Suppressor macrophage treated with lipopolysaccharide for 4 hours (primary cell): ENCODE measurements around the gene MEX3C.

ENCODE experiments used
- DNase-seq: peaks from one replicate; pipeline ENCODE4 v3.0.0-alpha.2; 2020

Gene MEX3C

DNA sequence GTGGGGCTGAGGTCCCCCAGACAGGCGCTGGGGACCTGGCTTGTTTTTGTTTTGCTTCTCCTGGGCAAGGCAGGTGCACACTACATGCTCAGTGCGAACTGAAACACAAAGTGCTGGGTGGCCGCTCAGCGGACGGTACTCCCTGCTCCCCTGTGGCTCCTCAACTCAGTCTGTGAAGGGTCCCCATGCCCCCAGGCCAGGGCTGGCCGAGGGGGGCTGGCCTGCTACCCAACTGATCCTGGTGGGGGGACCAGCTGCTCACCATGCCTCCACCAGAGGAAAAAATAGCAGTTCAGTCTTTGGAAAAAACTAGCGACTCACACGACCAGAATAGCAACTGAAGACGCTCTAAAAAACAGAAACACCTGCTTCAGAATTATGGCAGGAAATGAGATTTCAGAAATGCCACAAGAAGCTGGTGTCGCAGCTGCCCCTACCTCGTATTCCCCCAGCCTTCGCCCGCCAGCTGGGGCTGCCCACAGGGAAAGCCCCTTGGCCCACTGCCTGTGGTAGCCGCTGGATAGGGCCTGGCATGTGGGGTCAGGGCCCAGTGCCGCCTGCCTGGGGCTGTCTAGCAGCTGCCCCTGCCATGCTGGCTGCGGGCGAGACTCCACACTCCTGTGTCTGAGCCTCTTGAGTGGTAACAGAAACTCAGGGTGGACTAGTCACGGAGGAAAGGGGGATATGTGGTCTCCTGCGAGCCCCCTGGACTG lies 43.7 kb downstream of the MEX3C start:
- DNase-seq = no peak

DNA sequence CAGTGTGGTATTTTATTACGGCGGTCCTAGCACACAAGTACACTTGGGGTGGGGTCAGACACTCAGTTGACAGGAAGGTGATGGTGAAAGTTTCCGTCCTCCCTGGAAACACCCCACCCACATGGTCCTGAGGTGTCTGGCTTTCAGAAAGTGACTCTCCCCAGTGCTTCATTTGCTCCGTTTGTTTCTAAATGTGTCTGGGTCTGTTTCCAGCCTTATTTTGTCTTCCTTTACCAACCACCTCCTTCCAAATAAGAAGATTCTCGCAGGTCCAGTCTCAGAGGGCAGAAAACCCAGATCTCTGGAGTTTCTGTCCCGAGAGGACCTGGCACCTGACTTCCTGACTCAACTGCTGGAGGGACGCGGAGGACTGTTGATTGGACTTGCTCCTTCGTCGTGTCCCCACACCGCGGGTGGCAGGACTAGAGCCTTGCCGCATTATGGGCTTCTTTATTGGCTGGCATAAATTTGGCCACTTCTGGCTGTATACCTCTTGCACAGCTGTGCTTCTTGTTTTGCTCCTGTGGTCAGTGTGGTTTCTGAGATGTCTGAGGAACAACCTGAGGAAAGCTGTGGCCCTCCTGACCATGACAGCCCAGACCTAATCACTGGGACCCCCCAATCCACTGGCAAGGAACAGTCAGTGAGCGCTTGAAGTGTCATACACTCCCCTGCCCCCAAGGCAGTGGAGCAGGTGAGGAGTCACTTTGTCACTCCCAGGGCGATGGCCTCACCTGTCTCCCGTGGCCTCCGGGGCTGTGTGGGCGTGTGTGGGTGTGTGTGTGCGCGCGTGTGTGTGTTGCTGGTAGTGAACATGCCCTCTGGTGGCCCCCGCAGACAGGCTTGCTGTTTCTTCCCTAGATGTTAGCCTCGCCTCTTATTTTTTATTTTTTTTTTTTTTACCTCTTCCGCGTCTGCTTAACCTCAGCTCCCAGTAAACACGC lies 45.6 kb downstream of the MEX3C start:
- no peak for DNase-seq

DNA sequence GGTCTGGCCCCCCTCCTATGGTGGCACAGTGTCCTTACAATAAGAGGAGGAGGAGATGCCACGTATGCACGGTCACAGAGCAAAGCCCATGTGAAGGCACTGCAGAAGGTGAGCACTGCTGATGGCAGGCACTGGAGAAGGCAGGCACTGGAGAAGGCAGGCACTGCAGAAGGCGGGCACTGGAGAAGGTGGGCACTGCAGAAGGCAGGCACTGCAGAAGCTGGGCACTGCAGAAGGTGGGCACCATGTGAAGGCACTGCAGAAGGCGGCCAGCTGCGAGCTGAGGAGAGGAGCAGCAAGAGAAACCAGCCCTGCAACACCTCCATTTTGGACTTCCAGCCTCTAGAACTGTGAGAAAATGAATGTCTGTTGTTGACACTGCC lies 46.3 kb downstream of the MEX3C start:
- DNase-seq = no peak

DNA sequence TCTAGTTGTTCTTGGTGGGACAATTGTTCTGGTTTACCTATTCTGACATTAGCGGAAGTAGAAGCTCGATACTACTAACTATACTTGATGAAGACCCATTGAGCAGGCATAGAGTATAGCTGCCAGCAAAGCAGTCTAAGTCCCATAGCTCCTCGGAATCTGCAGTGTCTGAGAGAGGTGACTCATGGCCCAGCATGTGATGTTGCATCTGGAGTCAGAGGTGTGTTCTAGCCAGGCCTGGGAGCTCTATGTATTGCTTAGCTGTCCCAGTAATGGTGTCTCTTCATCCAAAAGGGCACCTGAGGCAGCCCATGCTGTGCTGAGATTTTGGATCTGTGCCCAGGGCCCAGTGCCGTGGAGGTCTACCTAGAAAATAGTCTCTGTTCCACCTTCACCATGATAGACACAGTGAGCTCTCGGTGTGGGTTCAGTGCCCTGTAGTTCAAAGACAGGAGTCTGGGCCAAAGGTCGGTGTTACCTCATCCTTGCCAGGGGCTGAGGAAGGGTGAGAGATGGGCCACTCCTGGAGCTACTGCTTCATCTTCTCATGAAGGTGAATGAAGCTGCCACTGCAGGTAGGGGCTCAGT lies 47.3 kb downstream of the MEX3C start:
- DNase-seq = no peak

DNA sequence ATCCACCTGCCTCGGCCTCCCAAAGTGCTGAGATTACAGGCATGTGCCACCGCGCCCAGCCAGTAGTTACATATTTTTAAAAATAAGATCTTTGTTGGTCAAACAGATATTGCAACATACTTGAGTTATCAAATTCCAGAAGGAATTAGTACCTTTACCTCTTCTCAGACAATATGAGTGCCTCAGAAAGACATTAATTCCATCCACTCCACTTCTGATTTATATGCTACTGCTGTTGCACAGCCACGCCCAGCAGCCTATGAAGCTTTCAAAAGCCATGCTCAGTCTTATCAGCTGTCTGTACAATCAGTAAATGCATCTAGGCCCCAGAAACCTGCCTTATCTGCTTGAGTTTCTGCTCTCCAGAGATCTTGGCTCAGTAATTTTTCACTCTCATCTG lies 47.8 kb downstream of the MEX3C start:
- no peak for DNase-seq

DNA sequence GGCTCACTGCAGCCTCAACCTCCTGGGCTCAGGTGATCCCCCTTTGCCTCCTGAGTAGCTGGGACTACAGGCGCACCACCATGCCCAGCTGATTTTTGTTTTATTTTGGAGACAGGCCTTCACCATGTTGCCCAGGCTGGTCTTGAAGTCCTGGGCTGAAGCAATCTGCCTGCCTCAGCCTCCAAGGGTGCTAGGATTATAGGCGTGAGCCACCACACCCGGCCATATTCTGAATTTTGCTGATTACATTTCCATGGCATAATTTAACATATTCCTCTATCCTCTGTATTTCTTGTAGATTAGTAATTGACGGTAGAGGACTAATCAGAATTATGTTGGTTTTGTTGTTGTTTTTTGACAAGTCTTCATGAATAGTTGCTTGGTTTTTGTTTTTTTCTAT lies 50.6 kb downstream of the MEX3C start:
- DNase-seq = no peak

DNA sequence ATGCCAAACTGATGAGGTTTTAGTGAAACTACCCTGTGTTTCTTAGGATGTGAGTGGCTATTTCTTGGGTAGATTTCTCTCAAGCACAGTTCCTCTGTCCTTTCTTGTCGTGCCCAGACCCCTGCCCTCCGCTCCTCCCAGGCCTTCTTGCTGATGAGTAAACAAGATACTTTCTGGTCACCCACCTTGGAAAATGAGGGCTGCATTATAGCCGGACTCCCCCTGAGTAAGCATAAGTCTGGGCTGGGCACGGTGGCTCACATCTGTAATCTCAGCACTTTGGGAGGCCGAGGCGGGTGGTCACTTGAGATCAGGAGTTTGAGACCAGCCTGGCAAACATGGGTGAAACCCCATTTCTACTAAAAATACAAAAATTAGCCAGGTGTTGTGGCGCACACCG lies 58.5 kb downstream of the MEX3C start:
- DNase-seq = no peak

DNA sequence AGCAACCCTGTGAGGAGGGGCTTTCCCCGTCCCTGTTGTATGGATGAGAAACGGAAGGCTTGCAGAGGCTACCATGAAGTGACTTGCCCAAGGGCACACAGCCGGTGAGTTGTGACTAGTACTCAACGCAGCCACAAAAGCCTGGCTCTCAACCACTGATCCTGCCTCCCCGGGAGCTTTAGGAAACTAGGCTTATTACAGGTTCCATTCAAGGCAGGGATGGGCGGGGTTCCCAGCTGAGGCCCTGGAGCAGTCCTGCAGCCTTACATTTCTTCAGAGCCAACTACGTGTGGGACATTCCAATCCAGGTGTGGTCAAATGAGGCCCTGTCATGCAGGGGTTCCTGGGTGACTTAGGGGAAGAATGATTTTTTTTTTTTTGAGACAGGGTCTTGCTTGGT lies 59.6 kb downstream of the MEX3C start:
- no peak for DNase-seq

DNA sequence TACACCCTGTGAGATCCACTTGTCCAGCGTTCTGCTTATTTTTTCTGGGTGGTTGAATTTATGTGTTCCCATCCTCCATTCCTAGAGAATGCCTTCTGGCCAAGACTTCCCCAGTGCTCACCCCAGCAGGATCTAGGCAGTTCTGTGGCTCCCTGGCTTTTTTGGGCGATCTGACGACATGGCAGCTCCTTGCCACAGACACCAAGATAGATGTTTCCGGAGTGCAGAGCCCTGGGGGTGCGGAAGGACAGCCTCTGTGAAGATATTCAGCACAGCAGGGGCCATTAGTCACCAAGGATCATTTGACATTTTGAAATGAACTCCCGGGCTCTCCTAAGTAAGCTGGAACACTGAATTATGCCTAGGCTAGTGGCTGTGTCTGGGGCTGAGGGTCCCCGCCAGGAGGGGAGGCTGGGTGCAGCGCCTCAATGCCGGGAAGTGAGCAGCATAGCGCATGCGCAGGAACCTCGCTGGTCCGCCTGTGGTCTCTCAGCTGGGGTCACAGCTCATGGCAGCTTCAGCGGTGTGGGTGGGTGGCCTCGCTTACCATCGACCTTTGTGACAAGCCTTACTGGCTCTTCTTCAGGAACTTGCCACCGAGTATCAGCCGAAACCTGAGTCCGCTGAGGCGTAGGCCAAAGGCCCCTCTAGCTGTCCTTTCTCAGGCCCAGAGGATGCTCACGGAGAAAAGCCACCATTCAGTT lies 60.3 kb downstream of the MEX3C start:
- no peak for DNase-seq

DNA sequence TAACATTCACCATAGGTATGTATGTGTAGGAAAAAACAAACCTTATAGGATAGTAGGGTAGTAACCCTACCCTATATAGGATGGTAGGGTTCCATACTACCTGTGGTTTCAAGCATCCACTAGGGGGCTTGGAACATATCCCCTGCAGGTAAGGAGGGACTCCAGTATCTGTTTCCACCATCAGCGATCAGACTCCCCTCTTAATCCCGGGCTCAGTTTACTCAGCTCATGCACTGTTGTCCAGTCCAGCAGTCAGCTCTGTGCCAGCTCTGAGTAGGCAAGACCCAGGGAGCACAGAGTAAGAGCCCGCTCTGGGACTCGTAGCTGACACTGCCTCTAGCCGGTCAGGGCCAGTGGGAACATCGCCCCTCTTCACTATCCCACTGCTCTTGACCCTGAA lies 61.7 kb downstream of the MEX3C start:
- no peak for DNase-seq

DNA sequence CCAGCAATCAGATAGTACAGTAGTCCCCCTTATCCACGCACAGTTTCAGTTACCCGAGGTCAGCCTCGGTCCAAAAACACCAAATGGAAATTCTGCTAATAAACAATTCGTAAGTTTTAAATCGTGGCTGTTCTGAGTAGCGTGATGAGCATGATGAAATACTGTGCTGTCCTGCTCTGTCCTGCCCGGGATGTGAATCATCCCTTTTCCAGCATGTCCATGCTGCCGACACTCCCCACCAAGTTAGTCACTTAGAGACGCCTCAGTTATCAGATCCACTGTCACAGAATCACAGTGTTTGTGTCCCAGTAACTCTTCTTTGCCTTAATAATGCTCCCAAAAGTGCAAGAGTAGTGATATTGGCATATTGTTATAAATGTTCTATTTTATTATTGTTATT lies 62.1 kb downstream of the MEX3C start:
- DNase-seq = no peak

DNA sequence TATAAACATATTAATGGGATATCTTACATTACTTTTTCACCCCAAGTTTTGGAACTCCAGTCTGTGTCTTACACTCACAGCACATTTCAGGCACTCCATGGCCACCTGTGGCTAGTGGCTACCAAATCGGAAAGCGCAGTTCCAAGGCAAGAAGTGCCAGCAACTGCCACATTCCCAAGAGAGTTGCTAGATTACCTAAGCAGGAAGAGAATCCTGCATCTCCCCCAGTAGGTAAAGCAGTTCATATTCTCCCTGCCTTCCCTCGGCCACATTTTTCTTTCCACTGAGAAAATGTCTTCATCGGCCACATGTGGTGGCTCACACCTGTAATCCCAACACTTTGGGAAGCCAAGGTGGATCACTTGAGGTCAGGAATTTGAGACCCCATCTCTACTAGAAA lies 62.8 kb downstream of the MEX3C start:
- no peak for DNase-seq

DNA sequence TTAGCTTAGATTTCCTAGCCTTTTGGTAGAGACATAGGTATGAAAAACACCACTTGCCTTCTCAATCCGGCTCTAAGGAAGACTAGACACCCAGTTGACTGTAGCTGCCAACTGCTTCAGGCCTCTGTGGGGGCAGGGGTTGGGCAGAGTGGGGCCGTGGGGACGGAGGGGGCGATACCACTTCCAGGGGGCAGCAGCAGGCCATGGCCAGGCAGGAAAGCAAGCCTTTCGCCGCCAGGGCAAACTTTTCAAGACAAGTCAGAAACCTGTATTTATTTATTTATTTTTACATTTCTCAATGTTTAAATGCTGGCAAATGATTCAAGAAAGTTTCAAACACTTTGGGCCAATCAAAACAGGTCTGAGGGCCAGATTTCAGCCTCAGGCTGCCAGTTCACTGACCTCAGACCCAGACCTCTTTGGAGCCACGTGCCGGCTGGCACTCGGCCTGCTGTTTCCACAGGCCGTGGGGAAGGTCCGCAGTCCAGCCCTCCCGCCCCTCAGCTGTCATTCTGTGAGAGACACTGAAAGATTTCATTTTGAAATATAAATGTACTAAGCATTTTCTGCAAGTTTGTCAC lies 63.8 kb downstream of the MEX3C start:
- no peak for DNase-seq

DNA sequence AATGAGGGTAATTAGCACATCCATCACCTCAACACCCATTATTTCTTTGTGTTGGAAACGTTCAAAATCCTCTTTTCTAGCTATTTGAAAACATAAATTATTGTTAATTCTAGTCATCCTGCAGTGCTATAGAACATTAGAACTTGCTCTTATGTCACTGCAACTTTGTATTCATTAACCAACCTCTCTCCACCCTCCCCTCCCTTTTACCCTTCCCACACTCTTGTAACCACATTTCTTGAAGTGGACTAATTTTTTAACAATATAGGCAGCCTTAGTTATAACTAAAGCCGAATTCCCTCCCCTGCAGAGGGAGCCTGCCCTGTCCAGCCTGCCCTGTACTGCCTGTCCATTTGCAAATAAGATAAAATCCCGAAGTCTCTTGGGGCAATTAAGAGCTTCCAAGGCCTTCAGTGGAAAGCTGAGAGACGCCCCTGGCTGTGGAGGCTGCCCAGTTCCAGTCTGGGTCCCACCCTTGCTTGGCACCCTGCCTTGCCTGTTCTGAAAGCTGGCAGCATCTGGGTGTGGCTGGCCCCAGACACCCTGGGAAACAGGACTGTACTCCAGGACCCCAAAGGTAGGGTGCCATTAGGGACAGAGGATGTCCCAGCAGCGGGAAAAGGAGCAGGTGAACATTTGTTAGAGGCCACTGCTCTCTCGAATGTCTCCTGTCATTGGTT lies 65.1 kb downstream of the MEX3C start:
- no peak for DNase-seq

DNA sequence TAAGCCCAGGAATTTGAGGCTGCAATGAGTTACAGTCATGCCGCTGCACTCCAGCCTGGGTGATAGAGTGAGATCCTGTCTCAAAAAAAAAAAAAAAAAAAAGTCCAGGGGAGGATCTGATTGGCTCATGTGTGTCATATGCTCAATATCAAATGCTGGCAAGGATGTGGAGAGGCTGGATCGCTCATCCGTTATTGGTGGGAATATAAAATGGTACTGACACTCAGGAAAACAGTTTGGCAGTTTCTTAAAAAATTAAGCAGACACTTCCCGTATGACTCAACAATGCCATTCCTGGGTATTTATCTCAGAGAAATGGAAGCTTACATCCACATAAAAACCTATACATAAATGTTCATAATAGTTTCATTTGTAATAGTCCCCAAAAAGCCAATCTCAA lies 68.9 kb downstream of the MEX3C start:
- DNase-seq = no peak

DNA sequence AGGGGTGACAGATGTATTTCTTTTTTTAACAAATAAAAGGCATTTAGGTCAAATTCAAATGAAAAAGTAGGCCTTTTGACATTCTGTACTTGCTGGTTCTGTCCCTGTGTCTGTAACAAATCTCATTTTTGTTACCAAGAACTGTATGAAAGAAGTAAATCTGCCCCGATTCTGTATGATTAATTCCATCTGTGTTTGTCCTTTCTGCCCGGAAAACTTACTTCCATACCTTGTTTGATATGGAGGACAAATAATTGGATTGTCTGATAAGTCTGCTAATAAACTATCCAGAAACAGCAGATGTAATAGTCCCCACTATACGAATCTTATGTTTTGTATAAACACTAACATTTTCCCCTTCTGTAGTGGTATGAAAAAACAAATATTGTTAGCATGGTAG lies 69.8 kb downstream of the MEX3C start:
- no peak for DNase-seq

DNA sequence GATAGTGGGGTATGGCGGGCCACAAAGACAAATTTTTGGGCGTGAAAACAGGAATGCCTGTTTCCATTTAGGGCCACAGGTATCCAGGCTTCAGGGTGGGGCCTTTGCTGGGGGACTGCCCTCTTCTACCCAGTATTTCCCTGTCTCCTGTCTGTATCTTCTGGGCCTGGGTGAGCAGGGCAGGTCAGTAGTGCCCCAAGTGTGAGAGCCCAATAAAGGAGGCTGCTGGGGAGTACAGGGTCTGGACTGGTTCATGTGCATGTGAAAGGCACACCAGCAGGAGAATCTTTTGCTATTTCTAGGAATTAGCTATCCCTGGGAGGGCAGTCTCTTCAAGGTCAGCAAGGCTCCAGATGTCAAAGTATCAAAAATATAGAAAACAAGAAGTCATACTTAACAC lies 71.5 kb downstream of the MEX3C start:
- no peak for DNase-seq
